ENCODE data around the gene PCIF1. TPM values are rescaled to one million over a fixed set of nuclear protein-coding genes. Genes with fewer than 3 reads are reported as not detected.

The PCIF1 gene
- total and polyA plus RNA-seq, 8 donors, result 21.0 to 41.4 (median 27.3) TPM

GRCh38 chr20:45920462-45921336, 13.8 kb upstream of the PCIF1 start:
- H3K36me3 ChIP-seq, result no peaks in the 10 kb centered on the region
- WGBS, 5 donors, result 65 to 76% (median 73%) methylated on average over 9 of the region's 9 CpGs
- TF ChIP-seq EP300 (IDR thresholded peaks at IDR 0.05), result no peak
- TF ChIP-seq CTCF (IDR thresholded peaks at IDR 0.05), result no peak
- no peak for TF ChIP-seq POLR2A (IDR thresholded peaks at IDR 0.05)
- no peak for TF ChIP-seq POLR2AphosphoS5 (IDR thresholded peaks at IDR 0.05)
- H3K27me3 ChIP-seq, result no peaks in the 10 kb centered on the region
- peaks cover 28 to 65% (median 53%) of the 10 kb centered on the region in 4 donors for H3K4me1 ChIP-seq
- intact Hi-C loops (cut with DNase I; ENCODE audit: low total_unique reads), result no loop called here
- H3K9me3 ChIP-seq, result no peaks in the 10 kb centered on the region
- DNase-seq, result no peak
- peak overlapping the region; percentile 48 to 83 (median 52) for H3K27ac ChIP-seq
- H3K4me3 ChIP-seq, result no peak overlapping the region

DNA sequence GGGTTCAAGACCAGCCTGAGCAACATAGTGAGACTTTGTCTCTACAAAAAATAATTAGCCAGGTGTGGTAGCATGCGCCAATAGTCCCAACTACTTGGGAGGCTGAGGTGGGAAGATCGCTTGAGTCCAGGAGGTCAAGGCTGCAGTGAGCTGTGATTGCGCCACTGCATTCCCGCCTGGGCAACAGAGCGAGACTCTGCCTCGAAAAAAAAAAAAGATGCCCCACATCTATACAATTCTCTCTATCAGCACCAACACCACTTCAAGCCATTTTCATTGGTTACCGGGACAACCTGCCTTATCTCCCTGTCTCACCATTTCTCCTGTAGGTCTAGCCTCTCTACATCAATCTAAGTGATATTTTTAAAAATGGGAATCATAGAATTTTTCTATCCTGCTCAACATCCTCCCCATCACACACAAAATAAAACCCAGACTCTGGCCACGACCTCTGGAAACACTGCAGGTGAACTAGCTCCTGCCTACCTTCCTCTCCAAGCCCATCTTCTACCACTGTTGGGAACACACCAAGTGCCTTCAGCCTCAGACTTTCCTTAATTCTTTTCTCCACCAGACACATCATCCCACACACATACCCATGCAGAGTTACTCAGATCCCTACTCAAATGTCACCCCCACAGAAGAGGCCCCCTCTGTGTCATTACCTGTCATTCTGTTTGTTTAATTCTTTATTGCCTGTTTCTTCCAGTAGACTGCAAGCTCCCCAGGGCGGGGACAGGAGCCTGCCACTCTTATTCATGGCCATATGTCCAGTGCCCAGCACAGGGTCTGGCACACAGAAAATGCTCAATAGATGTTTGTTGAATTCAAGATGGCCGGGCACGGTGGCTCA, 12.9 kb upstream of the PCIF1 start:
- H3K4me3 ChIP-seq, result no peak overlapping the region
- no peak for DNase-seq
- peak overlapping the region in 1 of 5 donors; percentile 83 for H3K27ac ChIP-seq
- no peaks in the 10 kb centered on the region for H3K36me3 ChIP-seq
- intact Hi-C loops (cut with DNase I; ENCODE audit: low total_unique reads), result no loop called here
- WGBS, 5 donors, result 78 to 88% (median 87%) methylated on average over 11 of the region's 11 CpGs
- peaks cover 28 to 65% (median 53%) of the 10 kb centered on the region in 4 donors for H3K4me1 ChIP-seq
- no peaks in the 10 kb centered on the region for H3K27me3 ChIP-seq
- no peak for TF ChIP-seq CTCF (IDR thresholded peaks at IDR 0.05)
- TF ChIP-seq POLR2A (IDR thresholded peaks at IDR 0.05), result no peak
- TF ChIP-seq EP300 (IDR thresholded peaks at IDR 0.05), result no peak
- TF ChIP-seq POLR2AphosphoS5 (IDR thresholded peaks at IDR 0.05), result no peak
- no peaks in the 10 kb centered on the region for H3K9me3 ChIP-seq

DNA sequence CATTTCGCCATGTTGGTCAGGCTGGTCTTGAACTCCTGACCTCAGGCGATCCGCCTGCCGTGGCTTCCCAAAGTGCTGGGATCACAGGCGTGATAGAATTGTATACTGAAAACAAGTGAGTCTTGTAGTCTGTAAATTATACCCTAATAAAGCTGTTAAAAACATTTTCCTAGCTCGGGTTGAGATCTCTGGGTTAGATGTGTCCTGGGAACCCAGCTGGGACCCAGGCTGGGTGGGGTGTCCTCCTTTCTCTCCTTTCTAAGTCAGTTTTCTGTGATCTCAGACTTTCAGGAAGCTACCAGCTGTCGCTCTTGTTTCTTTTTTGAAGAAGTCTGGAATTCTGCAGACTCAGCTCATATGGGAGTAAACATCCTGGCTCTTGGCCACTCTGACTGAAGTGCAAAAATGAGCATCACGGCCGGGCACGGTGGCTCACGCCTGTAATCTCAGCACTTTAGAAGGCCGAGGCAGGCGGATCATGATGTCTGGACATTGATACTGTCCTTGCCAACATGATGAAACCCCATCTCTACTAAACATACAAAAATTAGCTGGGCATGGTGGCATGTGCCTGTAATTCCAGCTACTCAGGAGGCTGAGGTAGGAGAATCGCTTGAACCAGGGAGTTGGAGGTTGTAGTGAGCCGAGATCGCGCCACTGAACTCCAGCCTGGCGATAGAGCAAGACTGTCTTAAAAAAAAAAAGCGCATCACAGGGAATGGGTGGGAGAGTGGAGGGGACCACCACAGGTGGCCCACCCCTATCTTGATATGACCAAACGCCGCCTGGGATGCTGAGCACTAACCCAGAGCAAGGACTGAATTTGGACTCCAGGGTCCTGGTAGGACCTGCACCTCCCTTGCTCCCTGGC, 9.9 kb upstream of the PCIF1 start:
- TF ChIP-seq POLR2A (IDR thresholded peaks at IDR 0.05) (no peak), CTCF (IDR thresholded peaks at IDR 0.05) (no peak), POLR2AphosphoS5 (IDR thresholded peaks at IDR 0.05) (no peak), EP300 (IDR thresholded peaks at IDR 0.05) (no peak)
- H3K36me3 ChIP-seq, result no peaks in the 10 kb centered on the region
- peaks cover 18 to 53% (median 39%) of the 10 kb centered on the region in 4 donors for H3K4me1 ChIP-seq
- no peaks in the 10 kb centered on the region for H3K9me3 ChIP-seq
- DNase-seq, result peak in 1 of 2 donors; percentile 73
- H3K27me3 ChIP-seq, result no peaks in the 10 kb centered on the region
- H3K4me3 ChIP-seq, result no peak overlapping the region
- peak overlapping the region in 4 of 5 donors; percentile 64 to 81 (median 69) for H3K27ac ChIP-seq
- intact Hi-C loops (cut with DNase I; ENCODE audit: low total_unique reads), result no loop called here
- WGBS, 5 donors, result 47 to 62% (median 57%) methylated on average over 21 of the region's 21 CpGs
